Activated CD4-positive, alpha-beta T cell treated with anti-CD3 and anti-CD28 coated beads, Interleukin-2, Interleukin-6, amounts not matched to agents 100 ng/mL and 50 ng/mL, durations not matched to agents 16 hours and 8 hours (primary cell): ENCODE results near the gene TUBG1.

Experiments
- DNase-seq: peaks from one replicate; pipeline ENCODE4 v3.0.0-alpha.2; 2020

The TUBG1 gene

DNA sequence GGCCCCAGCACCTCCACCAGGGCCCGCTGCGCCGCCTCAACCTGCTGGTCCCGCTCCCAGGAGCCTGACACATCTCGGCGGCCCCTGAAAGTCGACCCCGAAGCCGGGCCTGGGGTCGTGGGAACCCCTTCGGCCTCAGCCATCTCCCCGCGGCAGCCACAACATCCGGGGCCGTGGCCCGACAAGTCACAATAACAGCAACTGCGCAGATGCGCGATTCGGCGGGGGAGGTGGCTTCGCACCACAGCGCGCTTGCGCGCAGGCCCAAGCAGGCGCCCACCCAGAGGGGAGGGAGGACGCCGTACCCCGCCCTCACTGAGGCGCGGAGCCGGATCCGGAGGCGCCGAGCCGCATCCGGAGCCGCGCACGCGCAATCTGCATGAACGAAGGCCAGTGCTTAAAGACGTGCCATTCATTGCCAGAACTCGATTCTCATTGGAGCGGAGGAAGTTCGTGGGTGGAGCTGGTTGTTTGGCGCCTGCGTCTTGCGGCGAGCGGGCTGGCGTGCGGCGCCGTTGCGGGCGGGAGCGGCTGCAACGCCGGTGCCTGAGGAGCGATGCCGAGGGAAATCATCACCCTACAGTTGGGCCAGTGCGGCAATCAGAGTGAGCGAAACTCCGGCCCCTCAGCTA, at the start of gene TUBG1, which contains the start of gene RETREG3:
TSS of gene TUBG1 (plus strand) at position 502 of the 632 bp plus-strand sequence. CDS start at position 557, 55 bp downstream.
TSS of gene RETREG3 (minus strand) at position 193 of the 632 bp plus-strand sequence. CDS start at position 143, 50 bp downstream.
- peak; percentile 100 for DNase-seq

DNA sequence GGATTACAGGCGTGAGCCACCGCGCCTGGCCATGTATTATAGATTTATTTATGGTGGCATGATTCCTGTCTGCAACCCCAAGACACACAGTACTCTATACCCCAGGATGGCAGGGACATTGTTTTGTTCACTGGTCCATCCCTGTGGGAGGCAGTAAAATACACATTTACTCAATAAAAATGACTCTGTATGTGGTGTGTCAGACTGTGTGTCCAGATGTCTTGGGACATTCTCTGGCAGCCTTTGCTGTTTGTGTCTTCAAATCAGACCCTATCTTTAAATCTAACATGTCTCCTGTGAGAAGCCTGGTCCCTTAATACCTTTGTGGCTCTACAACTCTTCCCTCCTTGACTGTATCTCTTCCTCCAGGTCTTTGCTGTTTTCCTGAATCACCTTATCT, 49.2 kb upstream of the TUBG1 start:
- DNase-seq, result no peak

GRCh38 chr17:42561897-42562387, 47.5 kb upstream of the TUBG1 start, which contains the start of gene COASY:
Gene COASY (plus strand): TSS chr17:42562148. CDS start chr17:42562623, 475 bp downstream.
- peak; percentile 97 for DNase-seq

- no peak for DNase-seq
These were observed 46.9 kb upstream of the TUBG1 start for GRCh38 chr17:42562388-42563142.

- no peak for DNase-seq
These were observed 46.4 kb upstream of the TUBG1 start for GRCh38 chr17:42563143-42563509.

- DNase-seq, result no peak
These were observed 45.9 kb upstream of the TUBG1 start for GRCh38 chr17:42563543-42563942.

GRCh38 chr17:42563950-42564349, 45.5 kb upstream of the TUBG1 start:
- no peak for DNase-seq

- DNase-seq, result no peak
These were observed 44.5 kb upstream of the TUBG1 start for GRCh38 chr17:42564815-42565522.

GRCh38 chr17:42565523-42566214, 43.8 kb upstream of the TUBG1 start:
- DNase-seq, result no peak

- DNase-seq, result no peak
These were observed 43.1 kb upstream of the TUBG1 start for GRCh38 chr17:42566215-42566882.

- peak; percentile 96 for DNase-seq
These were observed 42.5 kb upstream of the TUBG1 start, which contains the start of gene MLX for GRCh38 chr17:42566883-42567573. Gene MLX (plus strand): TSS chr17:42567100. CDS start chr17:42567125, 25 bp downstream.

DNA sequence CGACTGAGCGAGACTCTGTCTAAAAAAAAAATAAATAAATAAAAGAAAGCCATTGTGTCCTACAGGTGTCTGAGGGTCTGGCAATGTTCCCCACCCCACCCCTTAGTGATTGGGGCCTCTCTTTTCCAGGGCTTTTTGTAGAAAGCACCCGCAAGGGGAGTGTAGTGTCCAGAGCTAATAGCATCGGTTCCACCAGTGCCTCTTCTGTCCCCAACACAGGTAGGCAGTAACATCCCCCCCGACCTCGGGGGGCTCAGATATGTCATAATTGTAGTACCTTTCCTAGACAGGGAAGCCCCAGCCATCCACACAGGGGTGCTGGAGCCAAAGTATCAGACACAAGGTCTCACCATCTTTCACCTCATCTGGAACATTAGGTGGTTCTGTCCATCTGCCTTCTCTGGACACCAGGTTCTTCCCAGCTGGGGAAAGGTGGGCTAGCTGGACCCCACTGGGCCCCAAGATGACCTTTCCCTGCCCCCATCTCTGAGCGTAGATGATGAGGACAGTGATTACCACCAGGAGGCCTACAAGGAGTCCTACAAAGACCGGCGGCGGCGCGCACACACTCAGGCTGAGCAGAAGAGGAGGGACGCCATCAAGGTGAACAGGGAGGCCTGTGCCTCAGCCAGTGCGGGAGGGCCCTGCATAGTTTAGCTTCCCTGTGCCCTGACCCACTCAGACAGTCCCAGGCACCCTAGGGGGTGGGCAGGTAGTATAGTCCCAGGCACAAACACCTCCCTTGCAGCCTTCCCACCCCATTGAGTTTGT, 41.0 kb upstream of the TUBG1 start:
- DNase-seq, result no peak

GRCh38 chr17:42571435-42572225, 37.9 kb upstream of the TUBG1 start:
- DNase-seq, result no peak

DNA sequence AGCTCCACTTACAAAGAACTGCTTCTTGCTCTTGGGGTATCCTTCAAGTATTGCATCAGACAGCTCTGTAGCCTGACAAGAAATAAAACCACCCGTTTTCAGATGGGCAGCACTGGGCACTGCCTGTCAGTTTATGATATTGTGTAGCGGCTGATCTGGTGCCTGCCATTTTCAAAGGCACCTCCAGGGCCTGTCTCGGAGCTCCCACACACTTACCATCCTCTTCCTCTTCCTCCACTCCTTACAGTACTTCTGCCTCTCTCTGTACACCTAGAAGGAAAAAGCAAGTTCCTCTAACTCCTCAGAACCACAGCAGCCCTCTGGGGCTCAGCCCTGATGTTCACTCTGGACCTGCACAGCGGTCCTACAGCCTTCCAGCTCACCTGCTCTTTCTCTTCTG, 36.4 kb upstream of the TUBG1 start:
- DNase-seq, result no peak

DNA sequence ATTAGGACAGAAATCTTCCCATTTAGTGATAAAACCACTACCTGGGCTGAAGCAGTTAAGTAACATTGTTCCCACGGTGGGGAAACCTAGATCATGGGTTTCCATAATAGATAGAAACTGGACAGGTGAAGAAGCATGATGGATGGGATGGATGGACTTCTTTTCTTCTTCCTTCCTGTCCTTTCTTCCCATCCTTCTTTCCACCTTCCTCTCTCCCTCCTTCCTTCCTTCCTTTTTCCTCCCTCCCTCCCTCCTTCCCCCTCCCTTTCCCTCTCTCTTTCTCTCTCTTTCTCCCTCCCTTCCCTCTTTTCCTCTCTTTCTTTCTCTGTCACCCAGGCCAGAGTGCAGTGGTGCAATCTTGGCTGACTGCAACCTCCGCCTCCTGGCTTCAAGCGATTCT, 35.0 kb upstream of the TUBG1 start:
- no peak for DNase-seq

GRCh38 chr17:42577140-42577531, 32.3 kb upstream of the TUBG1 start:
- no peak for DNase-seq

DNA sequence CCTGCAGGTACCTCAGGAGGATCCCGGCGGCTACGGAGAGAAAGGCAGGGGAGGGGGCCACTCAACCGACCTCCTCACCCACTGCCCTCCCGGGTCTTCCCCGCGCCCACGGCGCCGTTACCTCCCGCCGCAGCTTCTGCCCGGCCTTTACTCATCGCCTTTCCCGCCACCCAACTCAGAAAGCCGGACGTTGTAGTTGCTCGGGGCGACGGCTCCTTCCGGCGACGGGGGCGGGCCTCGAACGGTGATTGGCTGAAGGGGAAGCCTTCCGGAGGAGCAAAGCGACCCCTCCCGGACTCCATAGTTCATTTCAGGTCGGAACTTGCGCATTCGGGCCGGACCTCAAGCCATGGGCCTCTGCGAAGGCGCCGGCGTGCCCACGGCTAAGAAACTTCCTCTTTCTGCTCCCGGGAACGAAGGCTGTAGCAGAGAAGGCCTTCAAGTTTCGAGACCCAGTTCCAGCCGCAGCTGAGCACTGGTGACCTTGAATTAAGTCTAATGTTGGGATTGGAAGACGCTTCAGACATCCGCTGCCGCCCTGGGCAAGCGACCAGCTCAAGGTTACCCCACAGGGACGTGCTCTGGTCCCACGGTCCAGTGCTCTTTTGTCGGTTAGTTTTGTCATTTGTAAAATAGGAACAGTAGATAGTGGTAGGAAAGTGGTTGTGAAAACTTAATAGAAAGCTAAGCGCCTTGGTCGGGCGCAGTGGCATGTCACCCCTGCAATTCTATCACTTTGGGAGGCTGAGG, 31.8 kb upstream of the TUBG1 start, which contains the start of gene PSMC3IP:
TSS of gene PSMC3IP (minus strand) at position 198 of the 750 bp plus-strand sequence. CDS start at position 155, 43 bp downstream.
- DNase-seq, result peak; percentile 98

GRCh38 chr17:42578282-42578869, 31.1 kb upstream of the TUBG1 start:
- DNase-seq, result peak; percentile 84
